ENCODE measurements around the gene MAD1L1.
"Not testable (repeated sequence)": the region's sequence is repeated elsewhere in the genome, so short reads cannot be mapped to it uniquely, and the experiment has no call there.

The MAD1L1 gene

DNA sequence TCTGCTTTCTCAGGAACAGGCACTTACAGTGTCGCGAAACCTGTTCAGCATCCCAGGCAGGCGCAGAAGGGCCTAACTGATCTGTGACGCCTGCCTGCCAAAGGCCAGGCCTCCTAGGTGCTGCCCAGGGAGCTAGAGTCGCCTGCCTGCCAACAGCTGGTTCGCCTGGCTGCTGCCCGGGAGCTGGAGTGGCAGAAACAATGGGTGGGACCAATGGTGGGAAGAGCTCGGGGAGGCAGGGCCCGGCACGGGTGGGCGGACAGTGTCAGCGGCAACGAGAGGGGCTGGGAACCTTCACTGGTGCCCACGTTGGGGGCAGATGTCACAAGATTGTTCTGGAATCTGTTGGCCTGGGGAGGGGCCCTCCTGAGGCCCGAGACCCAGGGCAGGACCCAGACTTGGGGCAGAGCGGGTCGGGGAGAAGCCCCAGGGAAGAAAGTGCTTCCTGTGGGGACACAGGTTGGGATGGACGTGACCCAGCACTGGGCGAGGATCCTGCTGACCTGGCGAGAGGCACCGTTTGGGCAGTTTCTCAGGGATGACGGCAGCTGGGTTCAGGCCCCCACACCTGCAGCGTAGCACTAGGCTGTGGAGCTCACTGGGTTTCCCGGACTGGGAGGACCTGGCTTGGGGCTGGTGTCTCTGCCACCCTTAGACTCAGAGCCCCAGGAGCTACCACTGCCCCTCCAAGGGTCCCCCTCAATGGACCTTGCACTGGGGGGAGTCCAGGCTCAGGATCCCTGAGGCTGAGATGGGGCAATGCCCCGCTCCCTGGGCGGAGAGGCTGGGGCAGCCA is 380.8 kb downstream of the MAD1L1 start:
- DNase-seq (ENCODE audit: low spot score) = no peak

DNA sequence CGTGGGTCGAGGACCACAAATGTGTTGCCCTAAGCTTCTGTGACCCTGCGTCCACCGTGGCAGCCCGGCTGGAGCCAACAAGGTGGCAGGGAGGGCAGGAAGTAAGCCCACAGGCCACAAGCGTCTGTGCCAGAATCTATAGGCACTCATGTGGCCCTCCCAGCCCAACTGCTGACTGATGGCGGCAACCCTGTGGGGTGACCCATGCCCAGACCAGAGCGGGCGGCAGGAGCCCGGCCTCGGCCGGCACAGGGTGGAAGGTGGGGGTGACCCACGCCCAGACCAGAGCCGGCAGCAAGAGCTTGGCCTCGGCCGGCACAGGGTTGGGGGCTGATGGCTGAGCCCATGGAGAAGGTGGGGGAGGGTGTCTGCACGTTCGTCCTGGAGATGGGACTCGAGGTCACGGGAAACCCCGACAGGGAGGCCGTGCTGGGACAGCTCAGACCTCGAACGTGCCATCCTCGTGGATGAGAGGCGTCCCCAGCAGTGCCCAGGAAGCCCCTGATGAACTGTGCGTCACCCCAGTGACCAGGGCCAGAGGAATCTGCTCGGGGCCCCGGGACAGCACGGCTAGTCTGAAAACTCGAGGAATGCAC is 381.7 kb downstream of the MAD1L1 start:
- no peak for DNase-seq (ENCODE audit: low spot score)

DNA sequence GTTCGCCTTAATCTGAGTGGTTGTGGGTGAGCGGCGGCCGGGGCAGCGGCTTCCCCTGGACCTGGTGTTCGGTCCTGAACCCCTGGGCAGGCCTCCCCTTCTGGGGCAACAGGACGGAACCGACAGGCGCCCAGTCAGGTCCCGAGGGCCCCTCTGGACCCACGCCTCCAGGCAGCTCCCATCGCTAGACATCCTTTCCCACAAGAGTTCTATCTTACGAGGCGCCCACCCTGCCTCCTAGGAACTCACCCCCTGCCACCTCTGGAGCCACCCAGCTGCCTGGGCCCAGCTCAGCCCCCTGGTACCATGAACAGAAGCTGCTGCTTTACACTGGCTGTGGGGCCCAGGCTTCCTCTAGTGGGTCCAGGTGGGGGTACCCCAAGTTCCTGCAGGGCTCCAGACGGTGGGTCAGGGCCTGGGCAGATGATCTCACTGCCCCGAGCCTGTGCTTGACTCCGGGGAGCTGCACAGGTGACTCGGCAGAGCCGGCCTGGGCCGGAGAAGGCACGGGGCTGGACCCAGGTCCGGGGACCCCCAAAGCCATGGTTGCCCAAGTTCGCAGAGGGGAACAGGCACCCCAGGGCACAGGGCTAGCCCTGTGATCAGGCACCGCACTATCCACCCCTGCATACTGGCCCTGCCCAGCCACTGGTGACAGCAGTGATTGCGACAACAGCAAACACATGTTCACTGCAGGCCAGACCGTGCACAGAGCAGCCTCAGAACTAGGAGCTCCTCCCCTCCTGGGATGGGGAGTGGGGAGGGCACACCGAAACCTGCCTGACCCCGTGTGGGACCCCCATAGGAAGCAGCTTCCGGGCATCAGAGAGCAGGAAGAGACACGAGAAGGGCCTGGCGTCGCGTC is 382.4 kb downstream of the MAD1L1 start:
- DNase-seq (ENCODE audit: low spot score) = no peak

GRCh38 chr7:1849351-1850041 is 383.2 kb downstream of the MAD1L1 start:
- DNase-seq (ENCODE audit: low spot score) = no peak

DNA sequence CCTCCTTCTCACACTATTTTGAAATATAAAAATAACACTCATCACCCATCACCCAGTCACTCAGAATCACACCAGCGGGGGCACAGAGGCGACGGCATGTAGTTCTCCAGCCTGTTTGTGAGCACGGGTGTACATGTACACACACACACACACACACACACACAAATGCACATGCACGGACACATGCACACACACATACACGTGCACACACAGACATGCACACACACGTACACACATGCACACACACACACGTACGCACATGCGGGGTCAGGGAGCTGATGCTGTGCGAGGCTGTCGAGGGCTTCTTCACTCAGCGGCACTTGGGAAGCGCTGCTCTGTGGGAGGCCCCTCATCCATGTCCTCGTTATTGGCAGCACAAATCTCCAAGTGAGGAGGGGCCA is 383.8 kb downstream of the MAD1L1 start:
- DNase-seq (ENCODE audit: low spot score) = no peak

DNA sequence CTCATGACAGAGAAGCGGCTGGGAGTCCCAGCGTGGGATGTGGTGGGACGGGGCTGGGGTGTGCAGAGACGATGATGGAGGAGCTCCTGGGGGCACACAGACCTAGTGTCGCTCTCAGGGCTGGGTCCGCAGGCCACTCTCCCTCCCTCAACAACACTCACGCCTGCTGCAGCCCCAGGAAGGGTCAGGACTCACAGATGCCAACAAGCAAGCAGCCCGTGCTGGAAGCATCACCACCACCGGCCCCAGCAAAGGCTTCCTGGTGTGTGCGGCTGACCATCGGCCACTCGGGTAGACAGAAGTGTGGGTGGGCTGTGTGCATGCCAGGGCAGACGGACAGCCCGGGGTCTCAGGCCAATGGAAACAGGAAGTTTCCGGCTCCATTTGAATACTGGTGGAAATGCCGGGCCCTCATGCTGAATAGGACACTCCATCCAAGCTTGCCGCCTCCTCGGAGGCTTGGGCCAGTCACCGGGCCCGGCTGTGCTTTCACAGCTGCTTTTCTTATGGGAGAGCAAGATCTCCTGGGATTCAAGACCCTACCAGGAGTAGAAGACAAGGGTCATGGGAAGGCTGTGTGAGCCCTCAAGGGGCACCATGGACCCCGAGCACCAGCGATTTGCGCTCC is 384.6 kb downstream of the MAD1L1 start:
- no peak for DNase-seq (ENCODE audit: low spot score)

- DNase-seq (ENCODE audit: low spot score) = no peak
These were observed 385.3 kb downstream of the MAD1L1 start for GRCh38 chr7:1847260-1848001.

DNA sequence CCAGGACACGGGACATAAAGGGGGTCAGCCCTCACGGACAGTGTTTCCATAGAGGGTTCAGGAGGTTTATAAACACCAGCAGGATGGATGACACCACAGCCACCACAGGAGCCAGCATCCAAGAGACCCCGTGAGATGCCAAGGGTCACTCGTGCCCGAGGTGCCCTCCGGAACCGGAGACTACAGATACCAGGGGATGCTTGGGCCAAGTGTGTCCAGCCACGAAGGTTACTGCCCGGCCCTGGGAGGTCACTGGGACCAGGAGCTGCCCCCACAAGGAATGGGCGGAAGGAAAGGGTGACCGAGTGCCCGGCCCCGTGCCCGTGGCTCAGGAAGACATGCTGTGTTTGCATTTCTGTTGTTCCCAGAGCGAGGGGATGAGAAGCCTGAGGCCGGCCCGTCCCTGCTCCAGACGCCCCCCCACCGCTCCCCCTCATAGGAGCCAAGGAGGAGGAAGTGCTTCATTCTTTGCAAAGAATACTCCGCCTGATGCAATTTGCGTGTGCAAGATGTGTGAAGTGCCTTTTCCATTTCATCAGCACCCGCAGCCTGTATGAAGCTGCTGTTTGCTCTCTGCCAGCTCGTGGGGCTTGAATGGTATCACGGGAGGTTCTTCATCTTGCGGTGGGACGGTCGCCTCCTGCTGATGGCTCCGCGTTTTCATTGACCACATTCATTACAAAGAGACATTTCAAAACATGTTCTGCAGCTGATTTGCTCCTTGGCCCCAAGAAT is 386.2 kb downstream of the MAD1L1 start:
- no peak for DNase-seq (ENCODE audit: low spot score)

DNA sequence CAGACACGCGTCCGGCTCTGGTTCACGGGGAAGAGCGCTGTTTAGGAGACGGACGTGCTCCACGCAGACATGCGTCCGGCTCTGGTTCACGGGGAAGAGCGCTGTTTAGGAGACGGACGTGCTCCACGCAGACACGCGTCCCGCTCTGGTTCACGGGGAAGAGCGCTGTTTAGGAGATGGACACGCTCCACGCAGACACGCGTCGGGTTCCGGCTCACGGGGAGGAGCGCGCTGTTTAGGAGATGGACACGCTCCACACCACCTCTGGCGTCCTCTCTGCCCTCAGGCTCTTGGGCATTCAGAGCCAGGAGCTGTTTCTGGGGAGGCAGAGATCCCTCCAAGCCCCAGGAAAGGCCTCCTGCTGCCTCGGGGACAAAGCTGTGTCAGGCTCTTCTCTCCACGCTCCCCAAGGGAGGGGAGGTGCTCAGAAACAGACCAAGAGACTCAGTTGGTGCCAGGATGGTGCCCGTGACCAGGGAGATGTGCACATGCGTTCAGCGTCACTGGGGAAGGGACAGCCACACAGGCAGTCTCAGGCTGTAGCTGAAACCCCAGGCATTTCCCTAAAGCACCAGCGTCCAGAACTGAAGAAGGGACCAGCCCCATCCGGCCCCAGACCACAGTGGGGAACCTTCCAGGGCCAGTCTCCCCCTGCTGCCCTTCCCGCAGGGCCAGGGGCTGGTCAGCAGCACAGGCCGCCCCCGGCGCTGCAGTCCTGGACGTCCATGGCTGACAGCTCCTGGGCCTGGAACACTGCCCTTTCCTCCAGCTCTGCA is 387.0 kb downstream of the MAD1L1 start:
- no peak for DNase-seq (ENCODE audit: low spot score)

DNA sequence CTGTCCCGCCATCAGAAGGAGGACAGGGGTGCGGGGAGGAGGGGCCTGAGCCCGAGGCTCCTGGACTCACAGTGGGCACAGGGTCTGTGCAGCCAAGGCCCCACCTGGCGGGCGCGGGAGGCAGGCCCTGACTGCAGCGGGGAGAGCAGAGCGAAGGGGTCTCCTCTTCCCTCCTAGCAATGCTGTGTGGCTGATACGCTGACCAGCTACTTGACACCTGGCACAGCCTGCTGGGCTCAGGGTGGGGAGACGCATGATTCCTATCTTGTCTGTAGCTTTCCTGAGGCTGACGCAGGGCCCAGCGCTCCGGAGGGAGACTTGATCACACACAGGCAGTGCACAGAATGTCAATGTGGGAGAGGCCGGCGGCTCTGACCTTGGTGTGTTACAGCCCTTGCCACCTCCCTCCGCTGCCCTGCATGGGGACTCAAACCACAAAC is 387.8 kb downstream of the MAD1L1 start:
- no peak for DNase-seq (ENCODE audit: low spot score)

DNA sequence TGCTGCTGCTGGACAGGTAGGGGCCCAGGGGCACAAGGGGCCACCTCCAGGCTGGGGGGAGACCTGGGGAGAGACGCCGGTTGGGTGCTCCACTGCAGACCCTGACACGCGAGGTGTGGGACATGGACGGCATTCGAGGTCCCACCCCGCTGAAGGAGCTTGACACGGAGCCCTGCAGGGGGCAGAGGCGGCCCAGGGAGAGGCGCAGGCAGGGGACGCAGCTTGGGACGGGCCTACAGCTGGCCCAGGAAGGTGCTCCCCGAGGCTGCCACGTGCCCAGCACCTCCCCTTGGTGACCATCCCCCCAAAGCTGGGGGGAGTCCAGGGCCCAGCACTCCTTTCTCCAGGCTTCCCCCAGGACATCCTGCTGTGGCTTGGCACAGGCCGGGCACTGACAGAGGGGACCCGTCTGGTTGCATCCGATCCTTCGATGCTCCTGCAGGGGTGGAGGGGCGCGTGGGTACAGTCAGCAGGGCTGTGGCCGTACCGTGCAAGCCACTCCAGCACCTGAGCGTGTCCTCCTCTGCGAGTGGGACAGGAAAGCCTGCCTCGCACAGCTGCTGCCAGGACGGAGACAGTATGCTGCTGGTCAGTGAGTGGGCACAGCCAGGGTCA is 388.3 kb downstream of the MAD1L1 start:
- no peak for DNase-seq (ENCODE audit: low spot score)

GRCh38 chr7:1843921-1844335 is 388.8 kb downstream of the MAD1L1 start:
- no peak for DNase-seq (ENCODE audit: low spot score)

DNA sequence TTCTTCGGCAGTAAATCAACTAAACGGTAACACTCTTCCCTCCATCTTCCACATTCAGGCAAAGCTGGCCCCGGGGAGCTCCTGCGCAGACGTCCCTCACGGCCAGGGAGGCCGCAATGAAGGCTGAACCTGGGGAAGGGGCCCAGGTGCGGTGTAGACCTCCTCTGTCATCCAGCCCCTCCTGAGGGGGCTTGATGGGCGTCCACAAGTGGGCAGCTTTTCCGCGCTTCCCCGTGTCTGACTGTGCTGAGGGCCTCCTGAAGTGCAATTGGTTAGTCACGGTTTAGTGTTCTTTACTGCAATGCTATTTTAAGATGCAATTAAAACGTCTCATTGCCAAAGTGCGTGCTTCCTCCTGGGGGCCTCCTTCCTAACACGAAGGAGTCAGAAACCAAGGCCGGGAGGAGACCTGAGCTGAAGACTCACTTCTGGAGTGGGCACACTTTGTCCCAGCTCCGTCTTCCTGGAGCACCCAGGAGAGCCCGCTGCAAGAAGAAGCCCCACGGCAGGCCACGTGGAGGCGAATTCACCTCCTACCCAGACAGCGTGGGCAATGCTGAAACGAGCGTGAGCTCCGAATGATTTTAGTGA is 389.4 kb downstream of the MAD1L1 start:
- DNase-seq (ENCODE audit: low spot score) = no peak

DNA sequence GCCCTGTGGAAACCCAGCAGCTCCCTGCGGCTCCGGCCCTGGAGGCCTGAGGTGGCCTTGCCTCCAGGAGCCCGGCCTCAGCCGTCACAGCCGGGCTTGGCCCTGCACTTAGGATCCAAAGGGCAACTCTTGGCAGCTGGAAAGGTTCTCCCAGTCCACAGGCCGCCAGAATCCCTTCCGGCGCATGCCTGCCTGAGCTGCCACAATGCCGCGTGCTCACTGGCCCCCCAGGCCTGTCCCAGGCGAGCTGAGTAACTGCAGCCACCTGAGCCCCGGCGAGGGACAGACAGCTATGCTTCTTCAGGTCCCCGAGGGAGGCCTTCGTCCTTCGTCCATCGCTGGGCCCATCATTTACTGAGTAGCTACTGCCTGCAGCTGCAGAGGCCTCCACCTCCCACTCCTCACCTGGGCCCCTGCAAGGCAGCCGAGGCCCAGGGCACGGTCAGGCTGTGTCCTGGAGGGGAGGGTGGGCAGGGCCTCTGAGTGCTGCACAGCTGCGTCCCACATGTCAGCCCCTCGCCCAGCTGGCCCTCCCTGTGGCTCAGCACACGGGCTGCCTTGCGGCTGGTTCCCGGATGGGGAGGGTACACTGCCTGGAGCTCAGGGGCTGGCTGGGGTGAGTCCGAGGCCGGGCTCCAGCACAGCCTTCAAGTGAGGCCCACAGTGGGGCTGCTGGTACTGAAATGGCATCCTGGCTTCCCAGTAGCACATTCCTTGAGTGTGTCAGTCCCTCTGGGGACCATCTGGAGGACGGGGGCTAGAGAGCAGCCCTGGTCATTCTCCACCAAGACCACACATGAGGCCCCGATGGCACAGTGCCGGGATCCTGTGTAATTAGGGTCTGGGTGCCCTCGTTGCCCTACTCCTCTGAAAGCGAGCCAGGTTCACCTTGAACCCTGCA is 390.2 kb downstream of the MAD1L1 start:
- no peak for DNase-seq (ENCODE audit: low spot score)

DNA sequence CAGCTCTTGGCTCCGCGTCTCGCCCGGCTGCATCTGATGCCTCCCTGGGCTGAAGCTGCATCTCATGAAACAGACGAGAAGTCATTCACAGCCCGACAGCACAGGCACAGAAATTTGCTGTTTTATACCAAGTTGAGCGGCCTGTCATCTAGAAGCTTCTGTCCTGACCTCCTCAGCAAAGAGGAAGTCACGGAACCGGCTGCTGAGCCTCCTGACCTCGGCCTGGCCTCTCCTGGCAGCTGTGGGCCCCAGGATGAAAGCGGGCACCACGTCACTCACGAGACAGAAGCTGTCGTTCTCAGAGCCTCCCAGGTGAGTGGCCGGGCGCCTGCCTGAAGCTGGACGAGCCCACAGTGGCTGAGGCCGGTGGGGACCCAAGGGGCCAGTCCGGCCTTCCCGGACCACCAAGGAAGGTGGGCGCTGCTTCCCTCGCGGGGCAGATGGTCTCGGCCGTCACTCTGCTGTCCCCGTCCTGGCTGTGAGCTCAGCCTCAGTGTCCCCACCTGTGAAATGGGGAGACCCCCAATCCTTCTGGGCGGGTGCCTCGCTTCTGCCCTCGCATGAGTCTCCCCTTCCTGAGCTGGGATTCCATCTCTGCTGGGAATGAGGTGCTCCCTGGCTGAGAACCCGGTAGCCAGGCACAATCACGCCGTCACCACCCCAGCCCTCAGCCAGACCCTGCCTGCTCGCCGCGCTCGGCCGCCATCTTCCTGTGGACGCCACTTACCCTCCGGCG is 391.3 kb downstream of the MAD1L1 start:
- DNase-seq (ENCODE audit: low spot score) = not testable (repeated sequence)

DNA sequence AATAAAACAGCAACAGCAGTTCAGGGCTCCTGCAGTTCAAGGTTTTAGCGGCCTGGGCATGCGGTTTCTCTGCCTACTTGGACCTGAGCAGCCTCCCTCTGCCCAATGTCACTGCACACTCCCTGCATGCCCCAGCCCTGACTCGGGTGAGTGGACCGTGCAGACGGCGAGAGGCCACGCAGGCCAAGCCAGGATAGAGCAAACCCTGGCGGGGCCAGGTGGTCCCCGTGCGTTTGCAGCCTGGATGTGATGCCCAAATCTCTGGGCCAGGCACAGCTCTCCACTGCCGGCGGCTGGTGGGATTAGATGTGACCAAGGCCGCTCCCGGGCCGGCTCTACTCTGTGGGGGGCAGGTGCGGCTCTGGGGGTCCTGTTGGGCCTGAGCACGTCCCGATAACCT is 392.0 kb downstream of the MAD1L1 start:
- not testable (repeated sequence) for DNase-seq (ENCODE audit: low spot score)

DNA sequence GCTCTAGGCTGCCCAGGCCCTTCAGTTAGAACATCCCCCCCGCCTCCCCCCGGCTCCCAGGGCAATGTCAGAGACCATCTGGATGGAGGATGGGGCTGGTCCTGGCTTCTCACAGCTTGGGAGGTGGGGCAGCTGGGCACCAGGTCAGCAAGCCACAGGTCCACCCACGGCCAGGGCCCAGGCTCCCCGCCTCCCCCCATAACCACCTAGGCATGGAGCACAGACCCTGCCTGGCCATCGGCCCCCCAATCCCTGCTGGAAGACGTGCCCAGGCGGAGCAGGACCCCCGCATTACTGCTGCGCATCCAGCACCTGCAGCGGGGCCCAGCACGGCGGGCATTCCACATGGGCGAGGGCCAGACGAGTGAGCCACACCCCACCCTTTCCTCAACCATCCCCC is 393.0 kb downstream of the MAD1L1 start:
- no peak for DNase-seq (ENCODE audit: low spot score)
